Stimulated activated CD4-positive, alpha-beta T cell treated with anti-CD3 and anti-CD28 coated beads, Interleukin-15, amount 100 ng/mL, for 48 hours (primary cell): ENCODE data around the gene ZNG1F.
"Not testable (repeated sequence)": the region's sequence is repeated elsewhere in the genome, so short reads cannot be mapped to it uniquely, and the experiment has no call there.

Source experiments
- DNase-seq, 2 donors: peaks; one replicate each; pipeline ENCODE4 v3.0.0-alpha.2; 2020; ENCODE audit warnings: low read depth in 2 of 2

ZNG1F gene

GRCh38 chr9:41123396-41123795 lies 65.7 kb downstream of the ZNG1F start:
- DNase-seq = not testable (repeated sequence)

- DNase-seq = not testable (repeated sequence)
These were observed 68.4 kb downstream of the ZNG1F start for GRCh38 chr9:41120696-41121095.

- not testable (repeated sequence) for DNase-seq
These were observed 69.4 kb downstream of the ZNG1F start for GRCh38 chr9:41119719-41120118.

GRCh38 chr9:41119311-41119710 lies 69.8 kb downstream of the ZNG1F start:
- DNase-seq = not testable (repeated sequence)

GRCh38 chr9:41113348-41113747 lies 75.8 kb downstream of the ZNG1F start:
- not testable (repeated sequence) for DNase-seq

GRCh38 chr9:41111414-41111813 lies 77.7 kb downstream of the ZNG1F start:
- DNase-seq = not testable (repeated sequence)

GRCh38 chr9:41110913-41111312 lies 78.2 kb downstream of the ZNG1F start:
- DNase-seq = not testable (repeated sequence)

- DNase-seq = not testable (repeated sequence)
These were observed 79.9 kb downstream of the ZNG1F start for GRCh38 chr9:41109253-41109652.

- DNase-seq = not testable (repeated sequence)
These were observed 80.3 kb downstream of the ZNG1F start for GRCh38 chr9:41108816-41109215.

GRCh38 chr9:41106472-41107116 lies 82.5 kb downstream of the ZNG1F start:
- DNase-seq = not testable (repeated sequence)

GRCh38 chr9:41105557-41106253 lies 83.4 kb downstream of the ZNG1F start:
- not testable (repeated sequence) for DNase-seq

- not testable (repeated sequence) for DNase-seq
These were observed 84.6 kb downstream of the ZNG1F start for GRCh38 chr9:41104542-41104941.

- not testable (repeated sequence) for DNase-seq
These were observed 88.6 kb downstream of the ZNG1F start for GRCh38 chr9:41100508-41100907.

- not testable (repeated sequence) for DNase-seq
These were observed 90.4 kb downstream of the ZNG1F start for GRCh38 chr9:41098759-41099158.

GRCh38 chr9:41095060-41095459 lies 94.1 kb downstream of the ZNG1F start:
- not testable (repeated sequence) for DNase-seq

- DNase-seq = not testable (repeated sequence)
These were observed 94.9 kb downstream of the ZNG1F start for GRCh38 chr9:41094010-41094773.

- not testable (repeated sequence) for DNase-seq
These were observed 98.2 kb downstream of the ZNG1F start for GRCh38 chr9:41090922-41091321.

- not testable (repeated sequence) for DNase-seq
These were observed 98.7 kb downstream of the ZNG1F start for GRCh38 chr9:41090386-41090785.

GRCh38 chr9:41088450-41089059 lies 100.6 kb downstream of the ZNG1F start:
- DNase-seq = not testable (repeated sequence)

GRCh38 chr9:41087929-41088328 lies 101.2 kb downstream of the ZNG1F start:
- not testable (repeated sequence) for DNase-seq

- DNase-seq = not testable (repeated sequence)
These were observed 101.8 kb downstream of the ZNG1F start for GRCh38 chr9:41087157-41087780.
